Right renal pelvis (tissue), 4 donors: Measurements from ENCODE around the gene PMPCB. TPM values are rescaled to one million over a fixed set of nuclear protein-coding genes. Genes with fewer than 3 reads are reported as not detected.
"Not testable (repeated sequence)": the region's sequence is repeated elsewhere in the genome, so short reads cannot be mapped to it uniquely, and the experiment has no call there.

Source experiments
- DNase-seq, 4 donors: peaks; one replicate each; pipeline ENCODE4 v3.0.0-alpha.2; 2013; ENCODE audit warnings: low read depth in 4 of 4, low spot score in 3 of 4, missing footprints in 1 of 4
- polyA plus RNA-seq, 4 donors: library from polyadenylated mRNA; unstranded; fragments of 120-200 nt; gene quantifications; one replicate each; pipeline ENCODE4 v1.2.1, GENCODE V29; 2013; ENCODE audit not compliant: insufficient read length in 4 of 4

Gene PMPCB, protein sequence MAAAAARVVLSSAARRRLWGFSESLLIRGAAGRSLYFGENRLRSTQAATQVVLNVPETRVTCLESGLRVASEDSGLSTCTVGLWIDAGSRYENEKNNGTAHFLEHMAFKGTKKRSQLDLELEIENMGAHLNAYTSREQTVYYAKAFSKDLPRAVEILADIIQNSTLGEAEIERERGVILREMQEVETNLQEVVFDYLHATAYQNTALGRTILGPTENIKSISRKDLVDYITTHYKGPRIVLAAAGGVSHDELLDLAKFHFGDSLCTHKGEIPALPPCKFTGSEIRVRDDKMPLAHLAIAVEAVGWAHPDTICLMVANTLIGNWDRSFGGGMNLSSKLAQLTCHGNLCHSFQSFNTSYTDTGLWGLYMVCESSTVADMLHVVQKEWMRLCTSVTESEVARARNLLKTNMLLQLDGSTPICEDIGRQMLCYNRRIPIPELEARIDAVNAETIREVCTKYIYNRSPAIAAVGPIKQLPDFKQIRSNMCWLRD
- 100 to 1,000 TPM; 101 to 113 (median 104) TPM for polyA plus RNA-seq

DNA sequence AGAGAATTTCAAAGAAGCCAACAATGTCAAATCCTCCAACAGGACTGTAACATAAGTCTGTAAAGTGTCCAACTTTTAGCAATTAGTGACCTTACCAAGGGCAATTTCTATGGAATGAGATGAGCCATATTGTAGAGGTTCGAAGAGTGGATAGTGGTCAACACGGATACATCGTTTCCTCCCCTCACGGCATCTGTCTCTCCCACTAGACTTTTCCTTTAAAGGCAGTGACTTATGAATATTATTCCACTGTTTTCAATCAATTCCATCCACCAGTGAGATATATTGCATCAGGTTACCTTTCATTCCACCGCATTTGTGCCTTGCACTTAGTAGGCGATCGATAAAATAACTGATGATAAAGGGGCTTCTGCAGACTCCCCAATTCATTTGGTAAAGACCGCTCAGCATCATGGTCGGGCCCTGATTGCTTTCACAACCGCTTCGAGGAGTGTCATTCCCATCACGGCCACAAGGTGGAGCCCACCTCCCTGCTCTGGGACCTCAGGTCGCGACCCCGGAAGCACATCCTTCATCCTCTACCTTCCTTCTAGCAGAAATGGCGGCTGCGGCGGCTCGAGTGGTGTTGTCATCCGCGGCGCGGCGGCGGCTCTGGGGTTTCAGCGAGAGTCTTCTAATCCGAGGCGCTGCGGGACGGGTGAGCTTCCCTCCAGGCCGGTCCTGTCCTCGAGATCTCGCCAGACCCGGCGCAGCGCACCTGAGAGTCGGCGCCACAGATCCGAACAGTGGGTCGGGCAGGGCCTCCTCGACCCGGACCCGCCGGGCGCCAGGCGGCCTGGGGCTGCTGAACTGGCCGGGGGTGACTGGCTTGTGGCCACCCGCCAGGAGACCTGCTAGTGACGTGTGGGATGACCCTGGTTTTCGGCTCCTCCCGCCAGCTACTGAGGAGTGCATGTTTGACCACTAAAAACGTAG lies at the start of gene PMPCB:
TSS of gene PMPCB (plus strand) at position 535 of the 936 bp plus-strand sequence. CDS start at position 560, 25 bp downstream.
- peak; percentile 83 to 90 (median 84) for DNase-seq

DNA sequence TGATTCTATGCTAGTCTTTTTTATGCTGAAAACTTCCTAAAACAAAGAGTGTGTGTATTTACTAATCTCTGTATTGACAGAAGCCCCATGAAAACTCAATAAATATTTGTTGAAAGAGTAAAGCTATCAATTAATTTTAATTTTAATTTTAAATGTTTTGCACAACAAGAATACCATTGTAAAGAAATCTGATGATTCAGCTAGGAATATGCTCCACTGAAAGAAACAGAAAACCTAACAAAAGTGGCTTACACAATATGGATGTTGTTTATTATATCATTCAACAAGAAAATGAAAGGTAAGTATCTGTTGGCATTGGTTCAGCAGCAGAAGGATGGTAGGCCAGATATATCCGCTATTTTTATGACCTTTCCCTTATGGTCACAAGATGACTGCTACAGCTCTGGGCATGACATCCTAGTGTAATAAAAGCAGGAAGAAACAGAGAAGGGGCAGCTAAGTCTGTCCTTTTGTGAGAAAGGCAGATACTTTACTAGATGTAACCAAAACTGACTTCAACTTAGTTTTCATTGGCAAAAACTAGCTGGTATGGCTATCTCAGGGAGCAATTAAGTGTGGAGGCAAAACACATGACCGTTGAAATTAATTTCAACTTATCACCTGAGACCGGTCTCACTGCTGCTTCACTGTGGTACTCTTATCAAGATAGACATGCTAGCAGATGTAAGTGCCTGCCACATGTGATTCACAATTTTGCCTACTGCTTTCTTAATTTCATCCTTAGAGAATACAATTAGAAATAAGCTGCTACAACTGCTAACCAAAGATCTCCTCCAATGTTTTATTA lies 43.3 kb upstream of the PMPCB start:
- not testable (repeated sequence) for DNase-seq

DNA sequence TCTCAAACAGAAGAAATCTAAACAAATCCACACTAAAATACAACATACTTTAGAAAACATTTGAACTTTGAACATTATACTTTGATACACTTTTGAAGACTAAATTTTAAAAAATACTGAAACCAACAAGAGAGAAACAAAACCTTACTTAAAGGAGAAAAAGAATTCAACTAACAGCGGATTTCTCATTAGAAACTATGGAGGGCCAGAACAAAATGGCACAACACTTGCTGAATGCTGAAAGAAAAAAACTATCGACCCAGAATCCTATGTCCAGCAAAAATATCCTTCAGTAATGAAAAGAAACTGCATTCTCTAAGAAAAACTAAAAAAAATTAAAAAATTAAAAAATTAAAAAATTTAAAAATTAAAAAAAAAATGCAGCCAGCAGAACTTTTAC lies 33.2 kb upstream of the PMPCB start:
- not testable (repeated sequence) for DNase-seq

DNA sequence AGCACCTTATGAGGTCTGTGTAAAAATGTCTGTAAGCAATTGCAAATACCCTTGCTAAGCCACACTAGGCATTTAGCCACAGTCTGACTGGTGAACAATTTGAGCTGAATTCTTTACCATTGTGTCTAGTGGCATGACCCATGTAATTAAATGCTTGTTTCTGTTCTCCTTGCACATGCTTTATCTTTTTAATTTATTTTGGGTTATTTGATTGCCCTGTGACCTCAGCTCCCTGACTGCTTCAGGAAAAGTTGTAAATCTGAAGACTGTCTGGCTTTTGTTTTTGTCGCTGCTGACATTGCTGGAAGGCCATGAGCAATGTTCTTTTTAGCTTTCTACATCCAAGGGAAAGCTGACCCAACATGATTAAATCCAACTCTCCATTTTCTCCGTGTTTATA lies 31.0 kb upstream of the PMPCB start:
- DNase-seq = not testable (repeated sequence)

DNA sequence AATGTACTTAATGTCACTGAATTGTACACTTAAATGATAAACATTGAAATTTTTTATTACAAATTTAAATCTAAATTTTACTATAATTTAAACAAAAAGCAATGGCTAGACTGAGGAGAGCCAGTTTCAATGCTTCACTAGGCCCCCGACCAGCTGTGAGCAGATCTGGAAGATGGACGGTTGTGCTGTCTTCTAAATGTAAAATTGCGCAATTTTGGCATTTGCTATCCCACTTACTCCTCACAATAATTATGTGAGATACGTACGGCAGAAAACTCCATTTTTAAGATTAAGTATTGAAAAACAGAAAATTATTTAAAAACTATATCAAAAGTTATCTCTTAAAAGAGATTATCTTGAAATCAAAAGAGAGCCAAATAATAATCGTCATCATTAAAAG lies 23.9 kb upstream of the PMPCB start:
- DNase-seq = not testable (repeated sequence)

DNA sequence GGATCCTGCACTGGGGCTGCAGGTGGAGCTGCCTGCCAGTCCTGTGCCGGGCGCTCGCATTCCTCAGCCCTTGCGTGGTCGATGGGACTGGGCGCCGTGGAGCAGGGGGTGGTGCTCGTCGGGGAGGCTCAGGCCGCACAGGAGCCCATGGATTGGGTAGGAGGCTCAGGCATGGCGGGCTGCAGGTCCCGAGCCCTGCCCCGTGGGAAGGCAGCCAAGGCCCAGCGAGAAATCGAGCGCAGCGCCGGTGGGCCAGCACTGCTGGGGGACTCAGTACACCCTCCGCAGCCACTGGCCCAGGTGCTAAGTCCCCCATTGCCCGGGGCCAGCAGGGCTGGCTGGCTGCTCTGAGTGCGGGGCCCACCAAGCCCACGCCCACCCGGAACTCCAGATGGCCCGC lies 22.4 kb upstream of the PMPCB start:
- not testable (repeated sequence) for DNase-seq

DNA sequence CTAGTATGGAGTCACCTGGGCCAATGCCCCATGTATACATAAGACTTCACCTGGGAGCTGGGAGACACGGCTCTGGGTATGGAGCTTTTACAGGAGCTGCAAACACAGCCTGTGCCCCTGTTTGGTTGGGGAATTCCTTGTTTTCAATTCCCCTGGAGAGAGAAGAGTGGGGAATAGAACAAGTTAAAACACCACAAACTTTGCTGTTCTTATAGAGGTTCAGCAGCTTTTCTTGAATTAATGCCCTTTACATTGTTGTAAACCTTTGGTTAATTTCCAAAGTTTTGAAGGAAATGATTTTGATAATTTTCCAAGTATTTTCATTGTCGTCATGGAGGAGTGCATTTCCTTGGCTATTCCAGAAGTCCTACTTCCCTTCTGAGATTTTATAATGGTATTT lies 19.0 kb upstream of the PMPCB start:
- DNase-seq = not testable (repeated sequence)

DNA sequence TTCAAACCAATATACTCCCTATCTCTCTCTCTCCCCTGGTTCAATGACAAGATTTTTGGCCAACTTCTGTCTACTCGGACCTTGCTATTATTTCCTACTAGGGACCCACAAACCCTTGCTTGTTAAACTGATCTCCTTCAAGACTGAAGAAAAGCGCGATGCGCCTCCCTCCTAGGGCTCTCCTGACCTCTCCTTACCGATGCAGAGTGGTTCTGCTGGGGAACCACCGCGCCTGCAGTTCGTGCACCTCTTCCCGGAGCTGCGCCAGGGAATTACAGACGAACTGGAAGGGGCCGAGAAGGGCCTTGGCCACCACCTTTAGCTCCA lies 17.6 kb upstream of the PMPCB start:
- DNase-seq = peak in 1 of 4 donors; percentile 13

DNA sequence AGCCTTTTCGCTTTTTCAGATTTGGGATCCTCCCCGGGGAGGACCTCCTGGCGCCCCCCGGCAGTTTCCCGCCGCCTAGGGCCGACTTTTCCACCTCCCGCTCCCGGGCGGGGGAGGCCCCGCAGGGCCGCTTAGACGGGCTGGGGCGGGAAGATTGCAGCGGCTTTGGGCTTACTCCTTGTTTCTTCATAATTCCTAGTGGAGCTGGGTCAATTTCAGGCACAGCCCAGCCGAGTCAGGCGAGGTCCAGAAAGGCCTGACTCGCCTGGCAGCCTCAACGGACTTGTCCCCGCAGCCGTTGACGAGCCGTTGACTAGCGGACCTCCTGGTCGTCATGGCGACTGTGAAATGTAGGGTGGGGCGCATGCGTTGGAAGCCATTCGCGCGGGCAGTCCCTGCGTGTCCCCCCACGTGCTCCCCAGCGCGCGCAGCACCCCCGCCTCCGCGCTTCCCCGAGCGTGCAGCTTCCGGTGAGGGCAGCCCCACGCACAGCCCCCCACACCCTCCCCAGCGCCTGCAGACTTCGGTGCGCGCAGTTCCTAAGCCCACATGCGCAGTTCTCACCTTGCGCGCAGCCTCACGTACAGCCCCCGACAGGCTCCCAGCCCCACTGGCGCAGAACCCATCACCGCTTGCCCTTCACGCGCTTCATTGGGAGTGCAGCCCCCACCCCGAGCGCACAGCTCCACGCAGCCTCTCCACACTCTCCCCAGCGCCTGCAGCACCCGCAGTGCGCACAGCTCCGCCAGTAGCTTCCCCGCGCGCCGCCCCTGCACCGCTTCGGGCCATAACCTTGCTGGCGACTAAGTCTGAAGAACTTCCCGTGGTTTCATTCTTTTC lies 17.1 kb upstream of the PMPCB start:
- peak in 1 of 4 donors; percentile 31 for DNase-seq

DNA sequence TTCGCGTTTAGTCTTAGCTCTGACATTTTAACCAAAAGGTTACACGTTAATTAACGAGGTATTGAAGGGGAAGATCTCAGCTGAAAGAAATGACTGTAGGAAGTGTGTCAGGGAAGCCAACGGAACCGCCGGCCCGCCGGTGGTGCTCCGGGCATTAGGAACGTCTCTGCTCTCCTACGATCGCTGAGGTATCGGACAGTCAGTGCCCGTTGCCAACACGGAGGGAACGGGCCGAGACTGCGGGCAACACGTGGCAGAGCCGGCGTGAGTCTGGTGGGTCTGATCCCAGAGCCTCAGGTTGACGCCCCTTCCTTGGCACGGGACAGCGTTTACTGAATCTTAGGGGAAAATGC lies 16.5 kb upstream of the PMPCB start:
- DNase-seq = not testable (repeated sequence)

DNA sequence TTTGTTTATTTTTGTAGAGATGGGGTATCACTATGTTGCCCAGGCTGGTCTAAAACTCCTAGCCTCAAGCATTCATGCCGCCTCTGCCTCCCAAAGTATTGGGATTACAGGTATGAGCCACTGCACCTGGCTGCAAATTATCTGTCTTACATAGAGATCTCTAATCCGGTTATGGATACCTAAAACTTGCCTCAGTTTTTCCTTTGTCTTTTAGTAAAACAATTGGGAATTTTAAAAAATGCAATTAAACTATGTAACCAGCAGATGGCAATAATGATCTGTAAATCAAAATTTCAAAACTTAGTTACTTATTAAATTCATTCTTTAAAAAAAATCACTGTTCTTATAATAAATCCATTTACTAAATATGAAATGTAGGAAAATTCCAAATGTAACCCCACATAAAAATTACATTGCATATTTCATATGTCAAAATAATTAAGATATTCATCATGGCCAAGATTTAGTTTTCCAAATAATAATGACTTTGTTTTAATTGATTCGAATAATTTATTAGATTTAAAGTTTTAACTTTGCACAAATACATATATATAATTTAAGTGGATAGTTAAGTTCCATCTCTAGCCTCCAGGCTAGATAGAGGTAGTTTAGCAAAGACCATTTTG lies 14.3 kb upstream of the PMPCB start:
- not testable (repeated sequence) for DNase-seq

DNA sequence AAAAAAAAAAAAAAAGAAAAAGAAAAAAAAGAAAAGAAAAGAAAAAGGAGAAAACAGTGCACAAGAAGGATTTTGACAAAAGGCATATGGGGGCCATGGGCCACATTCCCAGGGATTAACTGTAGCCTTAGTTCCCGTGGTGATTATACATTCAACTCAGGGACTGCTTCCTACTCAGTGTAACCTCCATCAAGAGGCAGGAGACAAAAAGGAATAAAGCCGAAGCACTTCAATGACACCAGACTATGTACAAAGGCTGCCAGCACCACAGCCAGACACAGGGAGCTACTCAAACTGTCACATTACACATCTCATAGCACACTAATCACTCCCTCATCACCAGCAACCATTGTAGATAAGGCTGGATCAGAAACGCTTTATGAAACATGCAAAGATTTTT lies 5.1 kb upstream of the PMPCB start:
- DNase-seq = no peak

DNA sequence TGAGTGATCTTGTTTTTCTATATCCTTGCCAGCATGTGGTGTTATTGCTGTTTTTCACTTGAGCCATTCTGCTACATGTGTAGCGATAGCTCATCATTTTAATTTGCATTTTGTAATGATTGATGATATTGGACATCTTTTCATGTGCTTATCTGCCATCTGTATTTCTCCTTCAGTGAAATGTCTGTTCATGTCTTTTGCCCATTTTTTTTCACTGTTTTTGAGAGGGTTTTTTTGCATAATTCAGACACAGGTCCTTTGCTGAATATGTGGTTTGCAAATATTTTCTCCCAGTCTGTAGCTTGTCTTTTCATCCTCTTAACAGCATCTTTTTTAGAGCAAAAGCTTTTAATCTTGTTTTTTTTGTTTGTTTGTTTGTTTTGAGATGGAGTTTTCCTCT lies 3.7 kb upstream of the PMPCB start:
- DNase-seq = no peak

DNA sequence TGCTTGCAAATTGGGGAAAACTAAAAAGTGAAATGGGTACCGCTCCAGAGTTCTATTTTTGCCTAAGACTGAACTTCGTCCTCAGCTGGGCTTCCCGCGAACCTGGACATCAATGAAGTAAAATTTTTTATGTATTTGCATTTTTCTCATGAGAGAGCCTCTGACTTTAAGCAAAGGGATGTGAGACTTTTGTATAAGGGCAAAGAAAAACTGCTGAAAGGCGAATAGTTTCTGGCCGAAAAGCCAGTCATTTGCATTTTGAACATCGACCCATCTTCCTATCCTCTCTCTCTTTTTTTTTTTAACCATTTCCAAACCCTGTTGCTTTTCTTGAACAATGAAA lies 573 bp downstream of the PMPCB start:
- no peak for DNase-seq

DNA sequence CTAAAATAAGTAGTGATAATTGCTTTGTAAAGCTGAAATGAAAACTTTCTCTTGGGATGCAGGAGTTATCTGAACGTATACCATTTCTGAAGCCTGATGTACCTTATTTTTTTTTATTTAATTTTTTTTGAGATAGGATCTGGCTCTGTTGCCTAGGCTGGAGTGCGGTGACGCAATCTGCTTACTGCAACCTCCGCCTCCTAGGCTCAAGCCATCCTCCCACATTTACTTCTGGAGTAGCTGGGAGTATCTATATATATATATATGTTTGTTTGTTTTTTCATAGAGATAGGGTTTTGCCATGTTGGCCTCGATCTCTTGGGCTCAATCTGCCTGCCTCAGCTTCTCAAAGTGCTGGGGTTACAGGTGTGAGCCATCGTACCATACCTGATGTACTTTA lies 2.4 kb downstream of the PMPCB start:
- DNase-seq = no peak

DNA sequence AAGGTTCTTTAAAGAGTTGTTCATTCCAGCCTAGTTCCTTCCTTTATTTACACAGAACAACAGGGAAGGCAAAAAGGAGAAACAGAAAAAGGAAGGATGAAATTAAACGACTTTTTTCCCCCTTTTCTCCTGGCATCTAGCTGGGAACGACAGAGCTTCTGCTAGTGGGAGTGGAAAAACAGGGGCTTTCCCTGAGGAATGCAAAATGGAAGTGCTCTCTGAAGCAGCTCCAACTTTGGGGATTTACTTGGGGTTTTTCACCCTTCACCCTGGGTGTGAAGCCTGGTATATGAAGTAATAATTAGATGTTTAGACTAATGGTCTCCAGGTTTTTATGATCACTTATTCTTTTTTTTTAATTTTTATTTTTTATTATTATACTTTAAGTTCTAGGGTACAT lies 4.2 kb downstream of the PMPCB start:
- DNase-seq = no peak

DNA sequence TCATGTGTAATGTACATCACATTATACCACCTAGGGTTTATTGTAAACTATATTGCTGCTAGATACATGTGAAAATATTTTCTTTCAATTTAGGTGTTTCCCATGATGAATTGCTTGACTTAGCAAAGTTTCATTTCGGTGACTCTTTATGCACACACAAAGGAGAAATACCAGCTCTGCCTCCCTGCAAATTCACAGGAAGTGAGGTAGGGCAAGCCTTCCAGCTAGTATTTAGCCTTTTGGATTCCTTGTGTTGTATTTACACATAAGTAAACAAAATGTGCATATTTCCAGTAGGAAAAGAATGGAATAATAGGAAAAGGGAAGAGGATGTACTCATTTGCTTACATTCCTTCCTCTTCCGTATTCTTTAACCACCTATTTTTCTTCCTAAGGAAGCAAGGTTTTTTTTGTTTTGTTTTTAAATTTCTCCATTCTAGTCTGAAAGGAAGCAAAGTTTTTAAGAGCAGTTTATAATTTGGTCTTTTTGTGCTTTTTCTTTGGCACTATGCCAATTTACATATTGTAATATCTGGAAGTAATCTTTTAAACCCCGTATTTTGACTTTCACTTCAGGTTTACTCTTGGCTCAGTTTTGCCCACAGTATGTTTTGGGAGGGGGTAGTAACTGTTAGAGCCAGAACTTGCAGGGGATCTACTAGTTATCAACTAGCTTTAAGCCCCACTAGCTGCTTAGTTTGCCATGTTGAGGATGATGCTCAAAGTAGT lies 10.4 kb downstream of the PMPCB start:
- no peak for DNase-seq

DNA sequence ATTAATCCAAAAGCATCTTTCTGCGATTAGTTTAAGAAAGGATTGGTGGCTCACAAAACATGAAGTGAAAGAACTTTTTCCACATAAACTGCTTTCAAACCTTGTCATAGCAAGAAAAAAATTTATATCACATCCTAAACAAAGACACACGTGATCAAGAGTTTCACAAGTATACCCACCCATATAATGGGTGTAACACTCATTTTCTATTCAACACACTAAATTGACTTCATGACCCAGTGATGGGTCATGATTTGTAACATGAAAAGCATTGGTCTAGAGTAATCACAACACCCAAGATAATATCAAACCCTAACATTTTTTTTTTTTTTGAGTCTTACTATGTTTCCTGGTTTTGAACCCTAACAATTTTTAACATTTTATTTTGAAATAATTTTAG lies 17.6 kb downstream of the PMPCB start:
- DNase-seq = no peak
